ENCODE data around the gene ZDHHC18. TPM values are rescaled to one million over a fixed set of nuclear protein-coding genes. Genes with fewer than 3 reads are reported as not detected.
"Not testable (repeated sequence)": the region's sequence is repeated elsewhere in the genome, so short reads cannot be mapped to it uniquely, and the experiment has no call there.

Gene ZDHHC18
- polyA plus RNA-seq, 12 donors, result 14.5 to 32.9 (median 18.0) TPM; not detected in 1

DNA sequence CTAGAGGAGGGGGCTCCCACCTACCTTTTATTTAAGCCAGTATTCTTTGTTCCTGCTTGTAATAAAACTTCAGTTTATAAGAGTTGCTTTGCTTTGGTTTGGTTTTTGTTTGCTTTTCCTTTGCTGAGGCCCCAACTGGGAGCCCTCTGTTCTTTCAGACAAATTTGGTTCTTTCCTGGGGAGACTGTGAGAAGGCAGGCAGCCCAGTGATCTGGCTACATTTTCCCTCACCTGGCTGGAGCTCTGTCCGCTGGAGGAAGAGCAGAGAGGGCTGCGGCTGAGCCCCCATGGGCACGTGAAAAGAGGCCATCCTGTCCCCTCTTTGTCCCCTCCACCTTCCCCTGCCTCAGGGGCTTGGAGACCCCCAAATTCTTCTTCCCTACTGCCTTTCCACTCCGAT is 29.1 kb downstream of the ZDHHC18 start:
- DNase-seq, result no peak

DNA sequence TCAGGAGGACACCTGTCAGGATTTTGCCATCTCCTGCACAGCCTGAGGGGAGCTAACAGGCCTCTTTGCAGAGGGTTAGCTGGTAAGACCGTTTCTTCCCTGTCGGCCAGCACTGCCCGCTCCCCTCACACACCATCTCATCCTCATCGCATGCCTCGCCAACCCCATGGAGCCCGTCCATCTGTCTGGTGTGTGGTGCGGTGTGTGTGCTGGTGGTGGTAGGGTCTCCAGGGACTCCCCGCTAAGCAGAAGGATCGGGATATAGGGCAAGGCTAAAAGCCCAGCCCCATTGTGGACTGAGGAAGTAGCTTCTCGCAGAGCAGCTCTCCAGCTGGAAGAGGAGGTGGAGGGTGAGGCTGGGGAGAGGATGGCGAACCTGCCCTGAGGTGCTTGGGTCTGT is 29.7 kb downstream of the ZDHHC18 start:
- DNase-seq, result no peak

DNA sequence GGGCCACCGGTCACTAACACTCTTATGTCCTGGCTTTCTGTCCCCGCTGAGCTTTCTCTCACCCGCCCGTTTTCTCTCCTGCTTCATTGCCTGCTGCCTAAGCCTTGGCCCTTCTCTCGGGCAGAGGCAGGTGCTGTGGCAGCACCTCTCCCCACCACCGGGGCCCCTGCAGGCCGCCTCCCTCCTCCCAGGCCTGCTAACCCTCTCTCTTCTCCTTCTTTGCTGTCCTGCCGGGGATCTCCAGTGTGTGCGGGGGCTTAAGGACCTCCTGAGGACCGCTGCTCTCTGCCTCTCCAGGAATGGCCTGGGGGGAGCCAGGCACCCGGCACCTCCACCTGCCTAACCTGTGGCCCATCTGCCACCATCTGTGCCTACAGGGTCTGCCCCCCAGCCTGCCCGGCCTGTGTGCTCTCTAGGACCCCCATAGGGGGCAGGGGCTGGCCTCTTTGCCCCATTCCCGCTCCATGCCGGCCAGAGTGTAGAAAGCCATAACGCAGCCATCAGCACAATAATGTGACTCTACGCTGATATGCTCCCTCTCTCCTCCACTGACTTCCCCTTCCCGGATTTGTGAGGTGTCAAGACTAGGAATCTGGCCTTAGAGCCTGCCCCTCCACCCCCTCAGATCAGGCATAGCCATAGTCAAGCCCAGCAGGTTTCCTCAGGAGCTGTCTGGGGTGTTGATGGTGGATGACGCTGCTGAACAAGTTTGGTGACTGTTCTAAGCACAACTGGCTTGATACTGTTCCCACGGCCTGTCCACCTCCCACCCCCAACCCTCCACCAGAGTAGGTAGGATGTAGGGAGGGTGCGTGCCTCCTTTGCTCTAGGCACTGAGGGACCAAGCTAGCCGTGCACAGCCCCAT is 30.3 kb downstream of the ZDHHC18 start:
- DNase-seq, result no peak

DNA sequence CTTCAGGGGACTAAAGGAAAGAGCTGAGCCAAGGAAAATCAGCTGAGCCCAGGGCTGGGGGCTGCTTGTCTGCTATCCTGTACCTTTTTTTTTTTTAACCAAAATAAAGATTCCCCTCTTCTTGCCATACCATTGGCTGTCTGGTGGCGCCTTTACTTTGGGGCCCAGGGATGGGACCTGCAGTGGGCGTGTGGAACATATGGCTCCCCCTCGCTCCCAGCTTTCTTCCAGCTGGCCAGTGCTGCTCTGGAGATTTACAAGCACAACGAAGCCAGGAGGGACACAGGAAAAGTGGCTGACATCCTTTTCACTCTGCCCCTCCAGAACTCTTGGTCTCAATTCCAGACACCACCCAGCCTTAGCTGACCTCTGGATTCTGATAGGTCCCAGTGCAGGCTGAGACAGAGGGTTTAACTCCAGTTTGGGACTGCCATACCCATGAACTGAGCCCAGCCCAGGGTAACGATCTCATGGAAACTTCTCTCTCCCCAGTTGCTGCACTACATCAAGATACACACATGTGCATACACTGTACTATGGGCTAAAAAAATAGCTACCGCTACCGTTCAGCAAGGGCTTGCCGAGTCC is 31.1 kb downstream of the ZDHHC18 start:
- no peak for DNase-seq

DNA sequence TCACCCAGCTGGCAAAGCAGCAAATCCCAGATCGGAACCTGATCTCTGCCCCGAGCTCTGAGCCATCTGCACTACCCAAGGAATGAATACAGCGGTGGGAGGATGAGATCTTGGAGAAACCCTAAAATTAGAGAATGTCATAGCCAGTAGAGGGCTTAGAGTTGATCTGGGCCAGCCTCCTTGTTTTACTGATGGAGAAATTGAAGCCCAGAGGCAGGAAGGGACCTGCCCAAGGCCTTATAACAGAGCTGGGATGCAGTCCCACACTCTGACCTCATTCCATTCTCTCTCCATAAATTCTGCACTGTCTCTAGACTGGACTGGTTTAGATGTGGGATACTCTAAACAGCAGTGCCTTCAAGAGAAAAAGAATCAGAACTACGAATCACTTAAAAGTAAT is 31.7 kb downstream of the ZDHHC18 start:
- DNase-seq, result no peak

DNA sequence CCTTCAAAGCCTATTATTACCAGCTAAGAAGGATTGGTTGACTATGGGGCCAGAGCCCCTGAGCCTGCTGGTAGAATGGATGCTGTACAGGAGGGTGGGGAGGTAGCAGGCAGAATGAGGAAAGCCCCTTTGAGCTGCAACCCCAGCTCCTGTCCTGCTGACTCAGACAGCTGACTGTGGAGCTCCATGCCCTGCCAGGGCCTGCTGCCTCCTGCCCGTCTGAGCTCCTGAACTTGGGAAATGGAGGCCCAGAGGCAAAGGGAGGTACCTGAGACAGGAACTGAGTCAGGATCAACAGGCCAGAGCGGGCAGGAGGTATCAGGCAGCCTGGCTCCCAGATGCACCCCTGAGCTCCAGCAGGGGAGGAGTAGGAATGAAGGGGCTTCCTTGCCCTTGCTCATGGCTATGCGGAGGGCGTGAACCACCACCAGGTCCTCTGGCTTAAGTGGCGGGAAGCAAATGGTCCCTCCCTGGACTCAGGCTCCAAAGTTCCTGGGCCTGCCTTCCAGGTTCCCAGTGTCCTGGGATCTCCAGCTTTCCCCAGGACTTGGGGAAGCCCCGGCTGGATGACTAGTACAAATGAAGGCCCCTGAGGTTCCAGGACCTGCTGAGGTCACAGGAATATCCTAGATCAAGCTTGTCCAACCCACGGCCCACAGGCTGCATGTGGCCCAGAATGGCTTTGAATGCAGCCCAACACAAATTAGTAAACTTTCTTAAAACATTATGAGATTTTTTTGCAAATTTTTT is 32.6 kb downstream of the ZDHHC18 start:
- DNase-seq, result no peak

DNA sequence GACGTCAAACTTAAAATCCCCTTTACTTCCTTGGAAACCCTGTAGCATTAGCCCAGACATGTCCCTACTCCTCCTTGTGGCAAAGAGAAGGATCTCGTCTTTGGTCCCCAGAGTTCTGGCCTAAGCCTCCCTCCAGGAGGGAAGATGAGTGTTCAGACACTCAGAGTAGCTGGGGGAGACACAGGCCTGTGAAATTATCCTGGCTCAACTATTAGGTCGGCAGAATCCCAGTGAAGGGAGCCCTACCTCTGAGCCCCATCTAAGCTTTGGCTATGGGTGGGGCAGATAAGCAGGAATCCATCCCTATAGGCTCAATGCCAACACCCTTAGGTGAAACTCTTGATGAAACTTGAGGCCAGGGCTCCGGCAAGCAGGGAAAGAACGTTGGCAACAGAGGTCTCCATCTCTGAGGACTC is 34.8 kb downstream of the ZDHHC18 start:
- DNase-seq, result no peak

DNA sequence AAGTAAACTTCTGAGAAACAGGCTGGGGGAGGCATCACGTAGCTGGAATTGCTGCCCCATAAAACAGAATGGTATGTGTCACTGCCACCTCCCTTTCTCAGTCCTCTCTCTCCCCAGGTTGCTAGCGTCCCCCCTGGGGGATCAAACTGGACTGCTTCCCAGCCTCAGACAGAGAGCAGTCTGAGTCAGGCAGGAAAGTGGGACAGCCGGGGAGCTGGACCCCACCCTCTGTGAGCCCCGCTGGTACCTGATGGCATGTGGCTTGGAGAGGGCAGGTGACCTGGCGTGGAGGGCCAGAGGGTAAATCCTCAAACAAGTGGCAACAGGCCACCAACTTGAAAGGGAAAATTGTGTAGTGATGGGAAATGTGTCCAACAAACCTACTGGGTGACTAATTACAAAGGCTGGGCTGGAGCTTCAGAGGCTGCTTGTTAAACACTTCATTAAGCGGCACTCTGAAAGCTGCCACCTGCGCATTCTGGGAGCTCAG is 35.4 kb downstream of the ZDHHC18 start:
- no peak for DNase-seq

DNA sequence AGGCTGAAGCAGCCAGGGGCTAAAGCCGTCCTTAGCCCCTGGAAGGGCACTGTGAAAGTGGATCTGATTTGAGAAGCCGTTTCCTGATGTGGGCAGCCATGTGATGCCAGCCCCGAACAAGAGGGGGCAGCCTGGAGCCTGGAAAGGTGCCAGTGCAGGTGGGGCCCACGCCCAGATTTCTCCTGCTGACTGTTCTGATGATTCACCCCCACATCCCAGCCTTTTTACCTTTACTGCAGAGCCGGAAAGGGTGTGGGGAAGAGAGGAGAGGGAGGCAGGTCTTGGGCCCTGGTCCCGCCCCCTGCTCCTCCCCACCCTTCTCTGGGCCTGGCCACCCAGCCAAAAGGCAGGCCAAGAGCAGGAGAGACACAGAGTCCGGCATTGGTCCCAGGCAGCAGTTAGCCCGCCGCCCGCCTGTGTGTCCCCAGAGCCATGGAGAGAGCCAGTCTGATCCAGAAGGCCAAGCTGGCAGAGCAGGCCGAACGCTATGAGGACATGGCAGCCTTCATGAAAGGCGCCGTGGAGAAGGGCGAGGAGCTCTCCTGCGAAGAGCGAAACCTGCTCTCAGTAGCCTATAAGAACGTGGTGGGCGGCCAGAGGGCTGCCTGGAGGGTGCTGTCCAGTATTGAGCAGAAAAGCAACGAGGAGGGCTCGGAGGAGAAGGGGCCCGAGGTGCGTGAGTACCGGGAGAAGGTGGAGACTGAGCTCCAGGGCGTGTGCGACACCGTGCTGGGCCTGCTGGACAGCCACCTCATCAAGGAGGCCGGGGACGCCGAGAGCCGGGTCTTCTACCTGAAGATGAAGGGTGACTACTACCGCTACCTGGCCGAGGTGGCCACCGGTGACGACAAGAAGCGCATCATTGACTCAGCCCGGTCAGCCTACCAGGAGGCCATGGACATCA is 36.5 kb downstream of the ZDHHC18 start, which contains the start of gene SFN:
Gene SFN, plus strand, starts transcription at position 369 of the 904 bp plus-strand sequence. Its CDS starts 64 bp downstream, at position 433.
- DNase-seq, result no peak

DNA sequence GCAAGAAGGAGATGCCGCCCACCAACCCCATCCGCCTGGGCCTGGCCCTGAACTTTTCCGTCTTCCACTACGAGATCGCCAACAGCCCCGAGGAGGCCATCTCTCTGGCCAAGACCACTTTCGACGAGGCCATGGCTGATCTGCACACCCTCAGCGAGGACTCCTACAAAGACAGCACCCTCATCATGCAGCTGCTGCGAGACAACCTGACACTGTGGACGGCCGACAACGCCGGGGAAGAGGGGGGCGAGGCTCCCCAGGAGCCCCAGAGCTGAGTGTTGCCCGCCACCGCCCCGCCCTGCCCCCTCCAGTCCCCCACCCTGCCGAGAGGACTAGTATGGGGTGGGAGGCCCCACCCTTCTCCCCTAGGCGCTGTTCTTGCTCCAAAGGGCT is 37.2 kb downstream of the ZDHHC18 start:
- DNase-seq, result no peak

DNA sequence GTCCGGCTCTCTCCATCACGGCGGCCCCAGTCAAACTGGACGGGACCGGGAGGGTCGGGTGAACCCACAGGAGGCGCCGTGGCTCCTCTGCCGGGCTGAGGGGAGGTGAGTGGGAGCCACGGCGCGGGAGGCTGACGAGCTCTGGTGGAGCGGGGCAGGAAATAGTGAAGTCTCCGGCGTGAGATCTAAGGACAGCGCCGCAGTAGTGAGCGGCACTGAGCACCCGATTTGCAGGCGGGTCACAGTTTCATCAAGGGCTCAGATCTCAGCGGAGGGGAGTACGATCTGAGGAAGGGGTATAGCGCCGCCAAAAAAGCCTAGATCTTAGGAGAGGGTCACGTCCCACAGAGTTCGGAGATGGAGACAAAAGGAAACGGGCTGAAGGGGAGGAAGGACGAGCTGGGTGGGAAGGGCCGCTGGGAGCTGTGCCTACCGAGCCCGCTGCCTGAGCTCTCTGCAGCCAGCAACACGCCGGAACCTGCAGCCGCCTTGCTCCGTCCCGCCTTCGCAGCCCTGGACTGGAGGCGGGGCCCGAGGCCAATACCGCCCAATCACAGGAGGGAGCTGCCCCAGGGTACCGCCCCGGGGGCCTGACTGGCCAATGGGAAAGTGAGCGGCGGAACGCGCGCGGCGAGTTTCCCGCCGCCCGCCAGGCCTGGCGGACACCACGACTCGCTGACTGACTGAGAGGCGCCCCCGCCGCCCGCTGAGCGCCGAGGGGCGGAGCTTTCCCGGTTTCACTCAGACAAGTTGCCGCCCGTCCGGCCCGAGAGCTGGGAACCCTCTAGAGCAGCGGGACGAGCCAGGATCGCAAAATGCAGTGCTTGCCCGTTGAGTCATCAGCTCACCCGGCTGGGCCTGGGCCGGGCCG is 38.4 kb downstream of the ZDHHC18 start:
- DNase-seq, result peak; percentile 97

DNA sequence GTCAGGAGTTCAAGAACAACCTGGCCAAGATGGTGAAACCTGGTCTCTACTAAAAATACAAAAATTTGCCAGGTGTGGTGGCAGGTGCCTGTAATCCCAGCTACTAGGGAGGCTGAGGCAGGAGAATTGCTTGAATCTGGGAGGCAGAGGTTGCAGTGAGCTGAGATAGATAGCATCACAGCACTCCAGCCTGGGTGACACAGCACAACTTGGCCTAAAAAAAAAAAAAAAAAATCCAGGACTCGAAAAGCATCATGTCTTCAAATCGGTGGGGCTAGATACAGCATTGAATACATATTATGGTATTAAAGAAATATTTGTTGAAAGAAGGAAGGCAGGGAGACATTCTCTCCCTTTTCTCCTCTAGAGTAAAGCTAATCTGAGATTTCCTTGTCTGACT is 46.6 kb downstream of the ZDHHC18 start:
- DNase-seq, result not testable (repeated sequence)

DNA sequence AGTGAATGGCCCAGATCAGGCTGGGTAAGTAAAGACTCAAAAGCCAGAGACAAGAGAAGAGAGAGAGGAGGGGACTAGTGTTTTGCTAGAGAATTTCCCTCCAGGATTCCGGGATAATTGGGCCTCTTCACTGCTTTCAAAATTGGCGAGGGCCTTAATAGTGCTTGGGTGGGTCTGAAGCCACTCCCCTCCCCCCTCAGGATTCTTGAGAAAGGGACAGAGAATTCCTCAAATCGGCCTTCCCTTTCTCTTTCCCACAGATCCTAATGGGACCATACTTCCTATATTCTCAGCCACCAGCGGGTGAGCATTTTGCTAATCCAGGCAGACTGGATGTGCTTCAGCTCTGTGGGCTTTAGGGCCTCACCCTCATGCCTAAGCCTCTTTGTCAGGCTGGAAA is 48.4 kb downstream of the ZDHHC18 start:
- no peak for DNase-seq

DNA sequence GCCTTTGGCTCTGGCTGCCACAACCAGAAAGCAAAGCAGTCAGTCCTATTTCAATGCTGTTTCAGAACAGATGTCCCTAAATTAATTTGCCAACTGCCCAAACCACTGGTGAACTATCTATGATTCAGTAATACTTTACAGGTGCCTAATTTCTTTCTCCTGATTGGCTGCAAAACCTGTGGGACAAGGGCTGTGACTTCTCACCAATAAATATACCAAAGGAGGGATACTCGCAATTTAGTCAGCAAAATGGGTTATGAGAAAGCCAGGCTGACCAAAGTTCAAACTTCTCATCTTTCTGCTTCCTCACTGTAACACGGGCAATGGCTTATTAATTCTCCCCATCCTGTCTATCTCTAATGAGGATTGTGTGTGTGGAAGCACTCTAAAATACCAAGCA is 50.8 kb downstream of the ZDHHC18 start:
- no peak for DNase-seq

DNA sequence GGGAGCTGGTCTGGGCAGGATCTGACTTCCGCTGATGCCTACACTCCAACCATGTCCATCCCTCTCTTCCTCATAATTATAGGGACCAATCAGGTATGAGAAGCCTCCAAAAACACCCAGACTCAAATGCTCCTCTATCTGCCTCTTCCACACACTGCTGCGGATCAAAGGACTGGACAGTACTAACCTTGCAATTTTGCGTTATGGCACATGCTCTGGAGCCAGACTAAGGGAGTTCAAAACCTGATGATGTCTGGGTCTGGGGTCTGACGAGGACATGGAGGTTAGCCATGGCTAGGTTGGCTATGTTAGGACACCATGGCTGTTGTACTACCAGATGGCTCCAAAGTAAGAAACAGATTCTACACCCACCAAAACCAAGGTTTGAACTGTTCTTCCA is 53.3 kb downstream of the ZDHHC18 start:
- DNase-seq, result no peak

DNA sequence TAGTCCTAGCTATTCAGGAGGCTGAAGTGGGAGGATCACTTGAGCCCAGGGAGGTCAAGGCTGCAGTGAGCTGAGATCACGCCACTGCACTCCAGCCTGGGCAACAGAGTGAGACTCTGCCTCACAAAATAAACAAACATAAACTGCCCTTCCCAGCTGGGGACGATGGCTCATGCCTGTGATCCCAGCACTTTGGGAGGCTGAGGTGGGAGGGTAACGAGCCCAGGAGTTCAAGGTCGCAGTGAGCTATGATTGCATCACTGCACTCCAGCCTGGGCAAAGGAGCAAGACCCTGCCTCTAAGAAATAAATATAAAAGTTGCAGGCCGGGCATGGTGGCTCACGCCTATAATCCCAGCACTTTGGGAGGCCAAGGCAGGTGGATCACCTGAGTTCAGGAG is 55.1 kb downstream of the ZDHHC18 start:
- DNase-seq, result not testable (repeated sequence)

DNA sequence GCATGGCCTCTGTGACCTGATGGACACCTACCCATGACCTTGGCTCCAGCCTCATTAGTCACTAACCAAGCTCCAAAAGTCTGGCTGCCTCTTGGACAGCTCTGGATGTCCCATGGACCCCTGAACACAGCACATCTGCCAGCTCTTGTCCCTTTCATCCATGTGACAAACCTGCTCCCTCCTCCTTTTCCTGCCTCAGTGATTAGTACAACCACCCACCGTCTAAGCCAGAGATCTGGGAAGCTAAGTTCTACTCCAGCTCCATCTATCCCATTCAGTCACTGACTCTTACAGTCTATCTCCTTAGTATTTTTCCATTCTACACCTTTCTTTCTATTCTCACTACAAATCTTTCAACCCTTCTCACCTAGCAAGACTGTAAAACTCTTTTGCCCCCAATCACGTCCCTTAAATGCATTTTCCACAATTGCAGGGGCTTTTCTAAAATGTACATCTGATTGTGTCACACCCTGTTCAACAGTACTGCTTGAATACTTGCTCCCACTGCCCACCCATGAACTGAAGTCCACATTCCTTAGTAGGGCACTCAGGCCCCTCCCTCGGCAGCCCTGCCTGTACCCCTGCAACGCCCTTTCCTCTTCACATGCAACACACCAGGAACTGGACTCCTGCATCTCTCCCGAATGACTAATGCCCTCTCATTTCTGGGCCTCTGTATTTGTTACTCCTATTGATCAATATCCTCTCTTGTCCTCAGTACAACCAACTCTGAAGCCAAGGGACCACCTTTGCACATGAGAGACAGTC is 56.4 kb downstream of the ZDHHC18 start:
- DNase-seq, result no peak

DNA sequence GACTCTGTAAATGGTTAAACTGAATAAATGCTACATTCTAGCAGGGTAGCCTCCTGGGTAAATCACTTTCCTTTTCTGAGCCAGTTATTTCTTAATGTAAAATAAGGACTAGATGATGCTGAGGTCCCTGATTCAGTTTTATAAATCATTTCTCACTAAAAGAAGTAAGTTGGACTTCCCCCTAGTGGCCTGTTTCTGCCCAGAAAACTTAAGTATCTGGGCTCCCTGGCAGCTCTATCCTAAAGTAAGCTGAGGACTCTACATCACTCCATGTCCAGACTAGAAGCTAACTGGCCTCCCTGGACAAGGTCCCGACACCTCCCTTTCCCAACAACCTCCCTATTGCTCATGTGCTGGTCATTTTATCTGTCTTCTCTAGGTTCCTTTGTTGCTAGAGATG is 60.6 kb downstream of the ZDHHC18 start:
- no peak for DNase-seq

DNA sequence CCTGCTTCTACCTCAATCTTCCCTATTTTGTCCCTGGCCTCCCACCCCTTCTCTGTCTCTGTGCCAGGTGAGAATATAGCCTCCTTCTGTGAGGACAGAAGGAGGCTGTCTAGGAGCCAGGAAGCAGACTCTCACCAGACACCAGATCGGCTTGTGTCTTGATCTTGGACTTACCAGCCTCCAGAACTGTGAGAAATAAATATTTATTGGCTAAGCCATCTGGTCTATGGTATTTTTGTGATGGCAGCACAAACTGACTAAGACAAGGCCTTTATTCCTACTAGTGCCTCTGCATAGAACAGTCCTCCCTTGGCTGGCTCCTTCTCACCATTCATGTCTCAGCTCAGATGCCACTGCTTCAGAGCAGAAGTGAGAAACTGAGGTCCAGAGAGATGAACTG is 61.7 kb downstream of the ZDHHC18 start:
- DNase-seq, result no peak
